HepG2 (cell line): ENCODE measurements around the gene PAPPA2. TPM values are rescaled to one million over a fixed set of nuclear protein-coding genes. Genes with fewer than 3 reads are reported as not detected.
A peak's percentile ranks its signal among the peaks of the same experiment; 100 is the strongest.

Experiments
- ATAC-seq: fragments of 200-7000 bp; cut with Tn5 transposase; 3 replicates; pipeline ENCODE4 v1.9.1; 2020; ENCODE audit warnings: mild to moderate bottlenecking, moderate library complexity
- BruUV-seq: library from RNA; stranded (reverse); fragments of 400-500 nt; replicated peaks from 2 replicates; lab custom pipeline; 2021; lab: Mats Ljungman, UMichigan
- CTCF ChIA-PET: fragments of 300-600 bp; formaldehyde crosslinking; extraction: SDS; loops from one replicate; lab custom pipeline; 2021; ENCODE audit warnings: low total read pairs, inconsistent platforms, low intra/inter-chr PET ratio; lab: Yijun Ruan, JAX
- POLR2A ChIA-PET: fragments of 350-600 bp; sonication (Branson Sonifier 250); formaldehyde crosslinking; loops from one replicate; lab custom pipeline; 2020; ENCODE audit warnings: antibody characterized with exemption, inconsistent platforms; lab: Yijun Ruan, JAX
- DNase-seq: peaks from one replicate; pipeline ENCODE4 v3.0.0-alpha.2; 2015; ENCODE audit warnings: low spot score
- FAIRE-seq: peaks from 3 replicates; lab custom pipeline; 2011; peaks lifted over from hg19 to GRCh38; lab: Jason Lieb, UNC
- H2AFZ ChIP-seq: one replicate; pipeline ENCODE4 v1.6.1; 2011; ENCODE audit warnings: low read length, inconsistent platforms
- H3K27ac ChIP-seq: fragments of 300-600 bp; 3 replicates; pipeline ENCODE4 v1.8.0; 2011; ENCODE audit warnings: mixed run types, mild to moderate bottlenecking, mixed read lengths, low read length, inconsistent platforms; ENCODE audit not compliant: insufficient read depth; ENCODE audit errors: extremely low read length
- H3K27me3 ChIP-seq, 2 experiments: fragments of 200-600 bp in 1 of 2; 2 replicates in 1 of 2; 3 replicates in 1 of 2; pipeline versions ENCODE4 v1.6.0 to v1.8.0; 2011; ENCODE audit warnings: low read length in 2 of 2, mild to moderate bottlenecking in 2 of 2, moderate library complexity in 2 of 2, inconsistent platforms in 1 of 2; ENCODE audit not compliant: insufficient read depth in 2 of 2, control insufficient read depth in 1 of 2
- H3K36me3 ChIP-seq, 2 experiments: fragments of 200-600 bp in 1 of 2; replicated peaks in 1 of 2; 2 replicates in 1 of 2; 3 replicates in 1 of 2; pipeline versions ENCODE4 v1.5.1 to v1.8.0; 2011; ENCODE audit warnings: low read length in 2 of 2, inconsistent platforms in 1 of 2; ENCODE audit not compliant: insufficient read depth in 2 of 2, control insufficient read depth in 1 of 2
- H3K4me1 ChIP-seq: 2 replicates; pipeline ENCODE4 v1.5.1; 2012; ENCODE audit warnings: low read length, inconsistent platforms; ENCODE audit not compliant: insufficient read depth
- H3K4me2 ChIP-seq: 2 replicates; pipeline ENCODE4 v1.6.0; 2011; ENCODE audit warnings: low read depth, low read length, inconsistent platforms
- H3K4me3 ChIP-seq, 3 experiments: fragments of 200-600 bp in 1 of 3; sonication (generic), shearing (Covaris generic) in 1 of 3; replicated peaks in 1 of 3; 2 replicates each; pipeline ENCODE4 v1.5.1; 2011 to 2016; ENCODE audit warnings: low read length in 3 of 3, inconsistent platforms in 2 of 3, low read depth in 2 of 3, mild to moderate bottlenecking in 2 of 3, control low read depth in 1 of 3, mixed read lengths in 1 of 3; ENCODE audit not compliant: insufficient read depth in 1 of 3
- H3K79me2 ChIP-seq: one replicate; pipeline ENCODE4 v1.6.1; 2011; ENCODE audit warnings: low read length, inconsistent platforms; ENCODE audit not compliant: insufficient read depth
- H3K9ac ChIP-seq: 2 replicates; pipeline ENCODE4 v1.6.0; 2011; ENCODE audit warnings: mild to moderate bottlenecking, low read depth, low read length, inconsistent platforms; ENCODE audit not compliant: insufficient read depth
- H3K9me3 ChIP-seq: 2 replicates; pipeline ENCODE4 v1.5.1; 2012; ENCODE audit warnings: mild to moderate bottlenecking, low read length
- H4K20me1 ChIP-seq: 2 replicates; pipeline ENCODE4 v1.6.0; 2011; ENCODE audit warnings: inconsistent platforms, mild to moderate bottlenecking, low read length, moderate library complexity; ENCODE audit not compliant: insufficient read depth
- FOSL2 ChIP-seq: sonication (generic); formaldehyde crosslinking; IDR thresholded peaks from 2 replicates; pipeline ENCODE4 v1.4.0; 2020; ENCODE audit warnings: missing genetic modification reagents
- POGZ ChIP-seq: sonication (generic); formaldehyde crosslinking; IDR thresholded peaks from 2 replicates; pipeline ENCODE4 v1.4.0; 2020; ENCODE audit warnings: mild to moderate bottlenecking, missing genetic modification reagents
- RNF2 ChIP-seq: fragments of 450-650 bp; conservative IDR thresholded peaks from 2 replicates; pipeline ENCODE4 v1.6.1; 2016; ENCODE audit warnings: low read depth
- SRSF1 ChIP-seq: fragments of 200-400 bp; formaldehyde crosslinking; optimal IDR thresholded peaks from 2 replicates; pipeline ENCODE3; 2017; ENCODE audit warnings: mild to moderate bottlenecking, low read depth, low read length, moderate library complexity
- ZMYM2 ChIP-seq: sonication (generic); formaldehyde crosslinking; IDR thresholded peaks from 2 replicates; pipeline ENCODE4 v1.8.0; 2022; ENCODE audit warnings: mild to moderate bottlenecking, missing genetic modification reagents
- ZNF431 ChIP-seq: sonication (generic); formaldehyde crosslinking; IDR thresholded peaks from 2 replicates; pipeline ENCODE4 v1.9.0; 2022; ENCODE audit warnings: missing genetic modification reagents, low read depth, mild to moderate bottlenecking, borderline replicate concordance
- ZSCAN12 ChIP-seq: sonication (generic); formaldehyde crosslinking; IDR thresholded peaks from 2 replicates; pipeline ENCODE4 v1.9.0; 2021; ENCODE audit warnings: mild to moderate bottlenecking, missing genetic modification reagents
- WGBS: methylation state at CpG from one replicate; pipeline ENCODE4 v1.1.6; 2017; ENCODE audit warnings: low lambda C conversion rate; 5-methylcytosine and 5-hydroxymethylcytosine counted together
- in situ Hi-C: cut with HindIII; loops from 2 replicates; pipeline ENCODE4 v1.10.0; 2017; ENCODE audit warnings: low pct_unique_long_range_greater_than_20kb; ENCODE audit not compliant: extremely low pct_ligation_motif_present
- intact Hi-C: fragments of 100-400 bp; cut with micrococcal nuclease; formaldehyde crosslinking; loops from one replicate; pipeline ENCODE4 v1.10.0; 2022; ENCODE audit not compliant: unreplicated experiment
- polyA plus RNA-seq, 8 experiments: library from polyadenylated mRNA; depleted of rRNA in 3 of 8; stranded (reverse) in 7 of 8; unstranded in 1 of 8; fragments of >200 nt; fragmentation: Illumina TruSeq in 4 of 8; extraction: Trizol in 4 of 8; gene quantifications; 2 replicates each; pipeline versions ENCODE4 v1.2.1 to v1.2.3, GENCODE V29; 2011 to 2016; ENCODE audit warnings: low read depth in 4 of 8, missing spikeins in 1 of 8, mixed read lengths in 1 of 8; ENCODE audit not compliant: insufficient read depth in 1 of 8
- total RNA-seq, 5 experiments: library from RNA; depleted of rRNA; stranded (reverse); fragments of >200 nt; fragmentation: Illumina TruSeq; extraction: Trizol; gene quantifications; 2 replicates each; pipeline ENCODE4 v1.2.3, GENCODE V29; 2016; ENCODE audit warnings: low read depth in 1 of 5
- TF ChIP-seq, protein P1 (sequence below): sonication (generic); formaldehyde crosslinking; IDR thresholded peaks from 2 replicates; pipeline ENCODE4 v1.4.0; 2020; ENCODE audit warnings: missing genetic modification reagents

Gene PAPPA2
- total and polyA plus RNA-seq, 2 of the 13 experiments (the other 11 are each of a cell fraction or from before 2014, with no cell fraction given) = 0.01 TPM; not detected in 1

GRCh38 chr1:176515310-176515709, 52.3 kb downstream of the PAPPA2 start:
- BruUV-seq = no TSS peak
- no peak for FAIRE-seq
- Histone ChIP-seq H3K79me2 (no peaks in the 10 kb centered on the region), H3K4me3 (no peak overlapping the region), H2AFZ (no peak overlapping the region), H3K27ac (no peak overlapping the region), H3K9ac (no peak overlapping the region), H3K4me2 (no peak overlapping the region), H3K9me3 (no peaks in the 10 kb centered on the region), H3K36me3 (no peaks in the 10 kb centered on the region), H4K20me1 (no peaks in the 10 kb centered on the region), H3K27me3 (no peaks in the 10 kb centered on the region), H3K4me1 (no peaks in the 10 kb centered on the region)
- intact Hi-C loops = no loop called here
- TF ChIP-seq FOSL2 (CRISPR knock-in tag) = peak; percentile 72
- no peak for TF ChIP-seq ZNF431
- TF ChIP-seq RNF2 = no peak
- in situ Hi-C loops = no loop called here
- CTCF ChIA-PET = no interaction called here
- peak; percentile 3 for DNase-seq
- POLR2A ChIA-PET = no interaction called here
- ATAC-seq = no peak
- WGBS = 4% methylated on average over 3 of the region's 3 CpGs

DNA sequence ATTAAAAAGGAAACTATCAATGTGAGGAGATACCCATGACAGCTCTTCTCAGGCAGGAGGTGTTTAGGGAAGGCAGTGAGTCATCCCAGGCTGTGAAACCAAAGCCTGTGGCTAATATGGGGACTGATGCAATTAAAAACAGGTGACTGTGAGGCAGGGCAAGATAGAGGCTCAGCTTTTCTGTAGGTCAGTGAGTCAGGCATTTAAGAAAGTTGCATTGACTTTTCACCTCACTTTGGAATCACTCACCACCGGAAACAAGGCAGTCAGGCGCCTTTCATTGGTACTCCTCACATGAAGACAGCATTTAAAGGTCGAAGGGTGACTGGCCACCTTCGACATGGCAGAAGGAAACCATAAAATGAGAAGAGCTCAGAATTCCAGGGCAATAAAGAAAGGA, 54.5 kb downstream of the PAPPA2 start:
- TF ChIP-seq ZMYM2 (CRISPR knock-in tag) (no peak), POGZ (no peak), ZSCAN12 (CRISPR knock-in tag) (no peak), SRSF1 (no peak)
- TF ChIP-seq, protein P1, sequence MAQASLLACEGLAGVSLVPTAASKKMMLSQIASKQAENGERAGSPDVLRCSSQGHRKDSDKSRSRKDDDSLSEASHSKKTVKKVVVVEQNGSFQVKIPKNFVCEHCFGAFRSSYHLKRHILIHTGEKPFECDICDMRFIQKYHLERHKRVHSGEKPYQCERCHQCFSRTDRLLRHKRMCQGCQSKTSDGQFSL (CRISPR knock-in tag) = no peak
- H3K9ac ChIP-seq = no peak overlapping the region
- no peaks in the 10 kb centered on the region for H3K9me3 ChIP-seq
- H3K4me1 ChIP-seq = no peaks in the 10 kb centered on the region
- intact Hi-C loops = no loop called here
- H3K4me3 ChIP-seq = no peak overlapping the region
- ATAC-seq (no peak), FAIRE-seq (no peak), DNase-seq (no peak)
- in situ Hi-C loops = no loop called here
- H2AFZ ChIP-seq = no peak overlapping the region
- ChIA-PET CTCF (no interaction called here), POLR2A (no interaction called here)
- no peaks in the 10 kb centered on the region for H3K36me3 ChIP-seq
- no peaks in the 10 kb centered on the region for H4K20me1 ChIP-seq
- no peak overlapping the region for H3K27ac ChIP-seq
- no peaks in the 10 kb centered on the region for H3K79me2 ChIP-seq
- 0% methylated on average over 4 of the region's 4 CpGs for WGBS
- H3K4me2 ChIP-seq = no peak overlapping the region
- no peaks in the 10 kb centered on the region for H3K27me3 ChIP-seq
- no TSS peak for BruUV-seq
